Lower lobe of right lung (tissue), 2 donors: ENCODE measurements around the gene AP1S2. TPM values are rescaled to one million over a fixed set of nuclear protein-coding genes. Genes with fewer than 3 reads are reported as not detected.
A peak's percentile ranks its signal among the peaks of the same experiment; 100 is the strongest.

Source experiments
- ATAC-seq, 2 donors: fragments of 200-7000 bp; cut with Tn5 transposase; one replicate each; pipeline ENCODE4 v1.9.1; 2020 to 2022; ENCODE audit warnings: mild to moderate bottlenecking in 2 of 2, moderate library complexity in 2 of 2
- DNase-seq: peaks from one replicate; pipeline ENCODE4 v3.0.0-alpha.2; 2020
- H3K27ac ChIP-seq: fragments of 200-600 bp; one replicate; pipeline ENCODE4 v1.8.0; 2022
- H3K27me3 ChIP-seq: fragments of 200-600 bp; one replicate; pipeline ENCODE4 v1.8.0; 2022; ENCODE audit warnings: low read depth
- H3K36me3 ChIP-seq: fragments of 200-600 bp; one replicate; pipeline ENCODE4 v1.8.0; 2022; ENCODE audit warnings: mild to moderate bottlenecking
- H3K4me1 ChIP-seq: fragments of 200-600 bp; one replicate; pipeline ENCODE4 v1.8.0; 2022
- H3K4me3 ChIP-seq: fragments of 200-600 bp; one replicate; pipeline ENCODE4 v1.8.0; 2022; ENCODE audit warnings: mild to moderate bottlenecking
- H3K9me3 ChIP-seq: fragments of 200-600 bp; one replicate; pipeline ENCODE4 v1.8.0; 2022
- intact Hi-C: fragments of 100-400 bp; cut with DNase I; formaldehyde crosslinking; loops from one replicate; pipeline ENCODE4 v1.11.0; 2022
- total RNA-seq: library from RNA; stranded (reverse); fragmentation: NEBNext Ultra II Directional; extraction: Animal tissue kit (Norgen Biotek cat#: 25700); gene quantifications from one replicate; pipeline ENCODE4 v1.2.1, GENCODE V29; 2021
- TF ChIP-seq, protein P1 (sequence below): fragments of 200-600 bp; IDR thresholded peaks from one replicate; pipeline ENCODE4 v1.8.0; 2022; ENCODE audit warnings: antibody characterized with exemption, mild to moderate bottlenecking
- donor health status: DM: no; HTN: yes; CAD: no; lungs with severe emphysema.

AP1S2 gene
- total RNA-seq, 1 donor from 2014 or later: 38.5 TPM

DNA sequence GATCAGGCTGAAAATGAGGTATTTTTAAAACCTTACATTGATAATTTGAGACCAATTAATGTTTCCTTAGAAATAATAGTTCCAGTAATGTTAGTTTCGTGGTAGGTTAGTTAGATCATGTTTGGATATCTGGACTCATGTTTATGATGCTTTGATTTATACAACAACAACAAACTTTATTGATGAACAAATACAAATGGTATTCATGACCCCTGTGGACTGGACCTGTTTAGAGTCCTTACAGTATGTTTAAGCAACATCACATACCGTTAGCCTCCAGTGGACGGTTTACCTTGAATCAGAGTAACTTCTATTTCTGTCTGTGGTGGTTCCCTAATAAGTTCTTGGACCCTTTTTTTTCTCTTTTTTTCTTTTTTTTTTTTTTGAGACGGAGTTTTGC is 46.4 kb downstream of the AP1S2 start:
- intact Hi-C loops: no loop called here
- Histone ChIP-seq H3K27ac (no peak overlapping the region), H3K4me3 (no peak overlapping the region), H3K27me3 (no peaks in the 10 kb centered on the region), H3K36me3 (peaks cover 58% of the 10 kb centered on the region), H3K9me3 (no peaks in the 10 kb centered on the region), H3K4me1 (peaks cover 4% of the 10 kb centered on the region)
- ATAC-seq (no peak), DNase-seq (no peak)
- TF ChIP-seq, protein P1, sequence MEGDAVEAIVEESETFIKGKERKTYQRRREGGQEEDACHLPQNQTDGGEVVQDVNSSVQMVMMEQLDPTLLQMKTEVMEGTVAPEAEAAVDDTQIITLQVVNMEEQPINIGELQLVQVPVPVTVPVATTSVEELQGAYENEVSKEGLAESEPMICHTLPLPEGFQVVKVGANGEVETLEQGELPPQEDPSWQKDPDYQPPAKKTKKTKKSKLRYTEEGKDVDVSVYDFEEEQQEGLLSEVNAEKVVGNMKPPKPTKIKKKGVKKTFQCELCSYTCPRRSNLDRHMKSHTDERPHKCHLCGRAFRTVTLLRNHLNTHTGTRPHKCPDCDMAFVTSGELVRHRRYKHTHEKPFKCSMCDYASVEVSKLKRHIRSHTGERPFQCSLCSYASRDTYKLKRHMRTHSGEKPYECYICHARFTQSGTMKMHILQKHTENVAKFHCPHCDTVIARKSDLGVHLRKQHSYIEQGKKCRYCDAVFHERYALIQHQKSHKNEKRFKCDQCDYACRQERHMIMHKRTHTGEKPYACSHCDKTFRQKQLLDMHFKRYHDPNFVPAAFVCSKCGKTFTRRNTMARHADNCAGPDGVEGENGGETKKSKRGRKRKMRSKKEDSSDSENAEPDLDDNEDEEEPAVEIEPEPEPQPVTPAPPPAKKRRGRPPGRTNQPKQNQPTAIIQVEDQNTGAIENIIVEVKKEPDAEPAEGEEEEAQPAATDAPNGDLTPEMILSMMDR: no peak

DNA sequence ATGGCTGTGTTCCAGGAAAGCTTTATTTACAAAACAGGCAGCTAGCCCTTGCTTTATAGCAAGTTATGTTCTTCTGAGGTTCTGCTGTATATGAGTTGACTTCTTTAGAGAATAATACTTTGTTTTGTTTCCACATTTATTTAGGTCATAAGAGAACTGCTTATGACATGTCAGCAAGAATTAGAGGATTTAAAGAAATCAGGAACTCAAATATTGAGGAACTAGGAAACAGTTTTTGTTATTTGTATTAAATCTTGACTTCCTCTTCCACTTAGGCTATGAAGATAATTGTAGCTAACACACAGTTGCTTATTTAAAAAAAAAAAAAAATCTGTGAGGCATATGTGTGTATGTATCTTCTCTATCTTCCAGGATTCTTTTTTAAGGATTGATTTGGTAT is 50.0 kb downstream of the AP1S2 start:
- TF ChIP-seq, protein P1: no peak
- no peak for ATAC-seq
- H3K9me3 ChIP-seq: no peaks in the 10 kb centered on the region

DNA sequence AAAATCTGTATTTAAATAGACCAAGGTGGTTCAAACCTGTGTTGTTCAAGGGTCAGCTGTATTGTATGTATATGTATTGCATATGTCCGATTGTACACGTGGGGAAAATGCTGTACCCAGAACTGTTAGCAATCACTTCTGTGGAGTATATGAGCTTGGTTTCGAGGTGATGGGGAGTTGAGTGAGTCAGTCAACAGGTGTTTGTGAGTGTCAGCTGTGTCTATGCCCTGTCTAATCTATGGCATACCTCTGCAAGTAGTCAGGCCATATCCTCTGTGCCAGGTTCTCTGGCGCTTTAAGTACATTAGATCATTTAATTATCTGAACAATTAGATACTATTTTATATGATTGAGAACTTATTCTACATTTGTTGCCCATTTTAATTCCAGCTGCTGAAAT is 56.9 kb downstream of the AP1S2 start:
- intact Hi-C loops: no loop called here
- DNase-seq (no peak), ATAC-seq (no peak)
- Histone ChIP-seq H3K36me3 (peaks cover 16% of the 10 kb centered on the region), H3K27ac (no peak overlapping the region), H3K9me3 (no peaks in the 10 kb centered on the region), H3K4me3 (no peak overlapping the region), H3K4me1 (no peaks in the 10 kb centered on the region), H3K27me3 (no peaks in the 10 kb centered on the region)
- TF ChIP-seq, protein P1: no peak

More for the DNA sequence above, 50.0 kb downstream of the AP1S2 start:
- Histone ChIP-seq H3K4me3 (no peak overlapping the region), H3K27ac (peak overlapping the region; percentile 46), H3K36me3 (peaks cover 46% of the 10 kb centered on the region), H3K4me1 (no peaks in the 10 kb centered on the region), H3K27me3 (no peaks in the 10 kb centered on the region)
- intact Hi-C loops: no loop called here
- no peak for DNase-seq

DNA sequence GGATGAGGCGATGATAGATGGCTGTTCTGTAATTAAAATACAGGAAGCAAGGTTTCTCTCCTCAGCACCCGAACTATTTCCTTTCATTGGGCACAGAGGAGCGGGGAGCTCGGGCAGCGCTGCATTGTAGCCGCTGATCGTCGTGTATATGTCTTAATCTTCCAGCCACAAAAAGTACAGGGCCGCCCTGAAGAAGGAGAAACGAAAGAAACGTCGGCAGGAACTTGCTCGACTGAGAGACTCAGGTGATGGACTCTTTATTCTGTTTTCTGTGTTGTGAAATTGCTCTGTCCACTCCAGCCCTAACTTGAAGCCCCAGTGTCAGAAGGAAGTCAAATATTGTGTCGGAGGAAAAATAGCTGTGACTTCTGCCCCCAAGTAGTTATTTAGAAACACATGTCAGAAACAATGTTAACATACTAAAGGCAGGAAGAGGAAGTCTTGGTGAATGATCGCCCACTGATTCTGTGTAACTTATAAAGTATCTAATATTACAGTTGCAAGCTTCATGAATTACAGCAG is 63.8 kb downstream of the AP1S2 start:
- peak overlapping the region; percentile 87 for H3K27ac ChIP-seq
- DNase-seq (no peak), ATAC-seq (peak; percentile 36 to 48)
- no peaks in the 10 kb centered on the region for H3K27me3 ChIP-seq
- H3K4me3 ChIP-seq: peak overlapping the region; percentile 73
- intact Hi-C loops: no loop called here
- TF ChIP-seq, protein P1: no peak
- no peaks in the 10 kb centered on the region for H3K9me3 ChIP-seq
- peaks cover 7% of the 10 kb centered on the region for H3K36me3 ChIP-seq
- H3K4me1 ChIP-seq: peaks cover 6% of the 10 kb centered on the region

DNA sequence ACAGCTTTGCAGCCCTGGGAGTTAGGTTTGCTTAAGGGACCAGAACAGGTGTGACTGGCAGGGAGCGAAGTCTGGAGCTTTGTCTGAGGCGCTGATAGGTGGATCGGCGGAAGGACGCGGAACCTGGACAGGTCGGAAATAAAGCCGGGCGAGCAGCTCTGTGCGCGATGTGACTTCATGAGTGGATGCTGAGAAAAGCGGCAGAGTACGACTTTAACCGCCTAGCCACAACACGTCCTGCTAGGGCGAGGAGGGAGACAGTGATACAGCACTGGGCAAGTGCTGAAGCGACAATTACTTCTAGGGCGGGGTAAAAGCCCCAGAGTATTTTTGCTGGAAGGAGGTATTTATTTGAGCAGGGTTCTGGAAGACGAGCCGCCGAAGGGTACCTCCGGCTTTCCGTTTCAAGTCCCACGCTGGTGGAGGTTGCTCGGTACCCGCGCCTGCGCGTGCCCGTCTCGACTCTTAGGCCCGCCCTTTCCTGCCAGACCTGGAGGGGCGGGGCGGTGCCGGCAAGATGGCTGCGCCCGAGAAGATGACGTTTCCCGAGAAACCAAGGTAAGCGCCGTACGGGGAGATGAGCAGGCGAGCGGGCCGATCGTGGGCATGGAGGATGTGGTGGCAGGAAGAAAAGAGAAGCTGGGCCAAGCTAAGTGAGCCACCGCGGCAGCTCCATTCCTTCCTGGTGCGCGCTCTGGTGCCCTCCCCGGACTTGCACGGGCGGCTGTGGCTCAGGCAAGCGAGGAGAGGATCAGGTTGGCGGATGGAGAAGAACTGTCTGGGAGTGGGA is 64.4 kb downstream of the AP1S2 start, which contains the start of gene ZRSR2:
ZRSR2 (plus strand) TSS at position 506 of the 790 bp plus-strand sequence; CDS start at position 518, 12 bp downstream.
- TF ChIP-seq, protein P1: no peak
- Histone ChIP-seq H3K27me3 (no peaks in the 10 kb centered on the region), H3K9me3 (no peaks in the 10 kb centered on the region), H3K36me3 (peaks cover 7% of the 10 kb centered on the region), H3K4me3 (peak within 1 kb of the TSS; percentile 73), H3K27ac (peak within 1 kb of the TSS; percentile 87), H3K4me1 (peaks cover 6% of the 10 kb centered on the region)
- peak; percentile 97 to 99 for ATAC-seq
- DNase-seq: peak; percentile 87
- intact Hi-C loops: no loop called here
